CD14-positive monocyte (primary cell): ENCODE measurements around the gene LUC7L2. TPM values are rescaled to one million over a fixed set of nuclear protein-coding genes. Genes with fewer than 3 reads are reported as not detected.
A peak's percentile ranks its signal among the peaks of the same experiment; 100 is the strongest.

Source experiments
- DNase-seq, 3 donors: peaks; one replicate each; pipeline ENCODE4 v3.0.0-alpha.2; 2011 to 2022
- H2AFZ ChIP-seq: 2 replicates; pipeline ENCODE4 v1.6.0; 2012; ENCODE audit warnings: mild to moderate bottlenecking, low read depth, low read length, inconsistent platforms; ENCODE audit not compliant: insufficient read depth, poor library complexity, severe bottlenecking
- H3K27ac ChIP-seq, 2 donors: 1 replicate in 1 of 2; 2 replicates in 1 of 2; pipeline ENCODE4 v1.5.1; 2012 to 2013; ENCODE audit warnings: low read length in 2 of 2, control low read depth in 1 of 2, inconsistent platforms in 1 of 2, low read depth in 1 of 2, mild to moderate bottlenecking in 1 of 2
- H3K27me3 ChIP-seq, 2 donors: one replicate each; pipeline versions ENCODE4 v1.6.0 to v1.6.1; 2011 to 2013; ENCODE audit warnings: low read length in 2 of 2; ENCODE audit not compliant: control insufficient read depth in 2 of 2, insufficient read depth in 2 of 2
- H3K36me3 ChIP-seq, 2 donors: replicated peaks in 1 of 2; 1 replicate in 1 of 2; 2 replicates in 1 of 2; pipeline versions ENCODE4 v1.5.1 to v1.6.1; 2012 to 2013; ENCODE audit warnings: low read length in 2 of 2, control low read depth in 1 of 2, inconsistent platforms in 1 of 2, mild to moderate bottlenecking in 1 of 2; ENCODE audit not compliant: insufficient read depth in 2 of 2, control insufficient read depth in 1 of 2
- H3K4me1 ChIP-seq, 2 donors: 1 replicate in 1 of 2; 2 replicates in 1 of 2; pipeline versions ENCODE4 v1.5.1 to v1.6.1; 2012 to 2013; ENCODE audit warnings: low read length in 2 of 2, control low read depth in 1 of 2, inconsistent platforms in 1 of 2, mild to moderate bottlenecking in 1 of 2, moderate library complexity in 1 of 2; ENCODE audit not compliant: insufficient read depth in 2 of 2, control insufficient read depth in 1 of 2
- H3K4me2 ChIP-seq: replicated peaks from 2 replicates; pipeline ENCODE3; 2012; ENCODE audit warnings: low read length, moderate library complexity, mild to moderate bottlenecking; ENCODE audit not compliant: poor library complexity, severe bottlenecking; ENCODE audit errors: extremely low read depth
- H3K4me3 ChIP-seq, 3 experiments: fragments of 200-600 bp in 1 of 3; sonication (generic) in 1 of 3; replicated peaks in 1 of 3; 1 replicate in 2 of 3; 2 replicates in 1 of 3; pipeline ENCODE4 v1.5.1; 2011 to 2013; ENCODE audit warnings: low read length in 3 of 3, mild to moderate bottlenecking in 3 of 3, control low read depth in 2 of 3, low read depth in 2 of 3, inconsistent platforms in 1 of 3, moderate library complexity in 1 of 3
- H3K79me2 ChIP-seq: 2 replicates; pipeline ENCODE4 v1.6.0; 2012; ENCODE audit warnings: mild to moderate bottlenecking, control low read depth, inconsistent platforms, low read length, moderate library complexity; ENCODE audit not compliant: insufficient read depth
- H3K9ac ChIP-seq: 2 replicates; pipeline ENCODE4 v1.6.0; 2017; ENCODE audit warnings: low read length, mild to moderate bottlenecking; ENCODE audit not compliant: insufficient read depth, poor library complexity, severe bottlenecking
- H3K9me3 ChIP-seq, 2 donors: replicated peaks in 1 of 2; 1 replicate in 1 of 2; 2 replicates in 1 of 2; pipeline versions ENCODE4 v1.5.1 to v1.6.1; 2012 to 2013; ENCODE audit warnings: low read length in 2 of 2, control low read depth in 1 of 2; ENCODE audit not compliant: control insufficient read depth in 1 of 2, insufficient read depth in 1 of 2
- H4K20me1 ChIP-seq: 2 replicates; pipeline ENCODE4 v1.6.0; 2012; ENCODE audit warnings: mild to moderate bottlenecking, low read length, control low read depth, moderate library complexity; ENCODE audit not compliant: insufficient read depth
- H3K27ac Mint-ChIP-seq, 7 donors: one replicate each; pipeline ENCODE4 v1.8.0; 2020; ENCODE audit warnings: mild to moderate bottlenecking in 7 of 7, mixed read lengths in 7 of 7, moderate library complexity in 6 of 7, inconsistent platforms in 2 of 7
- H3K27me3 Mint-ChIP-seq, 3 donors: one replicate each; pipeline ENCODE4 v1.8.0; 2021 to 2022; ENCODE audit warnings: low read depth in 3 of 3, mild to moderate bottlenecking in 3 of 3, mixed read lengths in 3 of 3, moderate library complexity in 3 of 3, inconsistent platforms in 1 of 3
- H3K36me3 Mint-ChIP-seq, 2 donors: one replicate each; pipeline ENCODE4 v1.8.0; 2020; ENCODE audit warnings: mixed read lengths in 2 of 2, inconsistent platforms in 1 of 2, mild to moderate bottlenecking in 1 of 2
- H3K4me1 Mint-ChIP-seq: one replicate; pipeline ENCODE4 v1.8.0; 2020; ENCODE audit warnings: mild to moderate bottlenecking, mixed read lengths
- H3K4me3 Mint-ChIP-seq, 2 donors: one replicate each; pipeline ENCODE4 v1.8.0; 2020; ENCODE audit warnings: mild to moderate bottlenecking in 2 of 2, mixed read lengths in 2 of 2, moderate library complexity in 1 of 2
- H3K9me3 Mint-ChIP-seq, 7 donors: one replicate each; pipeline ENCODE4 v1.8.0; 2020 to 2022; ENCODE audit warnings: mixed read lengths in 7 of 7, mild to moderate bottlenecking in 6 of 7, moderate library complexity in 6 of 7, inconsistent platforms in 2 of 7
- WGBS: methylation state at CpG from one replicate; pipeline ENCODE4 v1.1.5; 2013; ENCODE audit warnings: missing lambda C conversion rate; ENCODE audit not compliant: insufficient coverage; 5-methylcytosine and 5-hydroxymethylcytosine counted together
- intact Hi-C, 2 donors: fragments of 100-400 bp; cut with micrococcal nuclease; formaldehyde crosslinking; loops; one replicate each; pipeline versions ENCODE4 v1.15.0 to v1.15.1; 2023
- polyA plus RNA-seq, 3 donors: library from polyadenylated mRNA; depleted of rRNA in 1 of 3; unstranded in 2 of 3; stranded (reverse) in 1 of 3; fragments of 300-500 nt in 2 of 3; fragments of >200 nt in 1 of 3; fragmentation: Illumina TruSeq in 2 of 3; gene quantifications; 1 replicate in 2 of 3; 2 replicates in 1 of 3; pipeline ENCODE4 v1.2.3, GENCODE V29; 2012 to 2021
- TF ChIP-seq, protein P1 (sequence below): fragments of 200-600 bp; IDR thresholded peaks from one replicate; pipeline ENCODE4 v1.8.0; 2022; ENCODE audit warnings: antibody characterized with exemption, mild to moderate bottlenecking

Gene LUC7L2
- polyA plus RNA-seq, 3 donors, result 24.7 to 54.5 (median 26.8) TPM

GRCh38 chr7:139365336-139365735 is 5.6 kb downstream of the LUC7L2 start:
- peaks cover 21% of the 10 kb centered on the region for H3K4me1 Mint-ChIP-seq
- H3K9me3 ChIP-seq, result no peaks in the 10 kb centered on the region
- H3K27ac ChIP-seq, result peak overlapping the region in 1 of 2 donors; percentile 18
- H4K20me1 ChIP-seq, result peaks cover 90% of the 10 kb centered on the region
- no peak overlapping the region for H3K4me2 ChIP-seq
- peaks cover 15 to 54% of the 10 kb centered on the region in 2 donors for H3K36me3 ChIP-seq
- 86% methylated on average over 2 of the region's 2 CpGs for WGBS
- no peaks in the 10 kb centered on the region for H3K27me3 ChIP-seq
- no peaks in the 10 kb centered on the region for H3K27me3 Mint-ChIP-seq
- DNase-seq, result no peak
- H3K4me1 ChIP-seq, result peaks cover 7 to 20% of the 10 kb centered on the region in 2 donors
- no peak overlapping the region for H3K9ac ChIP-seq
- H3K4me3 ChIP-seq, result no peak overlapping the region
- H3K4me3 Mint-ChIP-seq, result no peak overlapping the region
- no peak overlapping the region for H3K27ac Mint-ChIP-seq
- TF ChIP-seq, protein P1, sequence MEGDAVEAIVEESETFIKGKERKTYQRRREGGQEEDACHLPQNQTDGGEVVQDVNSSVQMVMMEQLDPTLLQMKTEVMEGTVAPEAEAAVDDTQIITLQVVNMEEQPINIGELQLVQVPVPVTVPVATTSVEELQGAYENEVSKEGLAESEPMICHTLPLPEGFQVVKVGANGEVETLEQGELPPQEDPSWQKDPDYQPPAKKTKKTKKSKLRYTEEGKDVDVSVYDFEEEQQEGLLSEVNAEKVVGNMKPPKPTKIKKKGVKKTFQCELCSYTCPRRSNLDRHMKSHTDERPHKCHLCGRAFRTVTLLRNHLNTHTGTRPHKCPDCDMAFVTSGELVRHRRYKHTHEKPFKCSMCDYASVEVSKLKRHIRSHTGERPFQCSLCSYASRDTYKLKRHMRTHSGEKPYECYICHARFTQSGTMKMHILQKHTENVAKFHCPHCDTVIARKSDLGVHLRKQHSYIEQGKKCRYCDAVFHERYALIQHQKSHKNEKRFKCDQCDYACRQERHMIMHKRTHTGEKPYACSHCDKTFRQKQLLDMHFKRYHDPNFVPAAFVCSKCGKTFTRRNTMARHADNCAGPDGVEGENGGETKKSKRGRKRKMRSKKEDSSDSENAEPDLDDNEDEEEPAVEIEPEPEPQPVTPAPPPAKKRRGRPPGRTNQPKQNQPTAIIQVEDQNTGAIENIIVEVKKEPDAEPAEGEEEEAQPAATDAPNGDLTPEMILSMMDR, result no peak
- intact Hi-C loops, result loop anchor here in 1 of 2 donors (10.0 kb wide), 1 partner anchor 1109 kb away; the partner anchor contains the start of gene MKRN1
- no peaks in the 10 kb centered on the region for H3K9me3 Mint-ChIP-seq
- H2AFZ ChIP-seq, result no peak overlapping the region
- H3K79me2 ChIP-seq, result peaks cover 100% of the 10 kb centered on the region
- peaks cover 22 to 42% of the 10 kb centered on the region in 2 donors for H3K36me3 Mint-ChIP-seq

- Histone ChIP-seq H4K20me1 (peaks cover 96% of the 10 kb centered on the region), H2AFZ (no peak overlapping the region), H3K27me3 (no peaks in the 10 kb centered on the region), H3K4me2 (no peak overlapping the region), H3K9ac (no peak overlapping the region), H3K27ac (no peak overlapping the region), H3K4me3 (no peak overlapping the region), H3K79me2 (peaks cover 100% of the 10 kb centered on the region), H3K4me1 (peaks cover 3 to 12% of the 10 kb centered on the region in 2 donors), H3K9me3 (no peaks in the 10 kb centered on the region), H3K36me3 (peaks cover 17 to 63% of the 10 kb centered on the region in 2 donors)
- H3K4me1 Mint-ChIP-seq, result peaks cover 15% of the 10 kb centered on the region
- H3K27me3 Mint-ChIP-seq, result no peaks in the 10 kb centered on the region
- H3K4me3 Mint-ChIP-seq, result no peak overlapping the region
- DNase-seq, result no peak
- no peaks in the 10 kb centered on the region for H3K9me3 Mint-ChIP-seq
- peaks cover 22 to 47% of the 10 kb centered on the region in 2 donors for H3K36me3 Mint-ChIP-seq
- no peak overlapping the region for H3K27ac Mint-ChIP-seq
- WGBS, result 100% methylated on average over 3 of the region's 6 CpGs
- TF ChIP-seq, protein P1, result no peak
- intact Hi-C loops, result loop anchor here in 1 of 2 donors (10.0 kb wide), 1 partner anchor 1108 kb away; the partner anchor contains the start of gene MKRN1
These were observed 6.7 kb downstream of the LUC7L2 start for GRCh38 chr7:139366400-139366799.
